ENCODE measurements around the gene VIPR2. TPM values are rescaled to one million over a fixed set of nuclear protein-coding genes. Genes with fewer than 3 reads are reported as not detected.

Gene VIPR2
- total and polyA plus RNA-seq, 2 donors from 2014 or later, result 0.91 to 1.3 TPM

DNA sequence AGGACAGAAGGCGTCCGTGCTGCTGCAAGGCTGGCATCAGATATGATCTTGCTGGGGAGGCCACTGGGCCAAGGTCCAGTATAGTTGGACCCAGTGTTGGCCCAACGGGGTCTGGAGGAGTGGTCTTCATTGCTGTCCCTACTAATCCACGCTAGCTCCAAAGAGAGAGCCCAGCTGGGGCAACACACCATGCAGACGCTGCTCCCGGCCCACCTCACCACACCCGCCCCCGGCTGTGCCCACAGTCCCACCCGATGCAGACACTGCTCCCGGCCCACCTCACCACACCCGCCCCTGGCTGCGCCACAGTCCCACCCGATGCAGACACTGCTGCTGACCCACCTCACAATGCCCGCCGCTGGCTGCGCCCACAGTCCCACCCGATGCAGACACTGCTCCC, 121.5 kb downstream of the VIPR2 start:
- TF ChIP-seq, protein P1, sequence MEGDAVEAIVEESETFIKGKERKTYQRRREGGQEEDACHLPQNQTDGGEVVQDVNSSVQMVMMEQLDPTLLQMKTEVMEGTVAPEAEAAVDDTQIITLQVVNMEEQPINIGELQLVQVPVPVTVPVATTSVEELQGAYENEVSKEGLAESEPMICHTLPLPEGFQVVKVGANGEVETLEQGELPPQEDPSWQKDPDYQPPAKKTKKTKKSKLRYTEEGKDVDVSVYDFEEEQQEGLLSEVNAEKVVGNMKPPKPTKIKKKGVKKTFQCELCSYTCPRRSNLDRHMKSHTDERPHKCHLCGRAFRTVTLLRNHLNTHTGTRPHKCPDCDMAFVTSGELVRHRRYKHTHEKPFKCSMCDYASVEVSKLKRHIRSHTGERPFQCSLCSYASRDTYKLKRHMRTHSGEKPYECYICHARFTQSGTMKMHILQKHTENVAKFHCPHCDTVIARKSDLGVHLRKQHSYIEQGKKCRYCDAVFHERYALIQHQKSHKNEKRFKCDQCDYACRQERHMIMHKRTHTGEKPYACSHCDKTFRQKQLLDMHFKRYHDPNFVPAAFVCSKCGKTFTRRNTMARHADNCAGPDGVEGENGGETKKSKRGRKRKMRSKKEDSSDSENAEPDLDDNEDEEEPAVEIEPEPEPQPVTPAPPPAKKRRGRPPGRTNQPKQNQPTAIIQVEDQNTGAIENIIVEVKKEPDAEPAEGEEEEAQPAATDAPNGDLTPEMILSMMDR (IDR thresholded peaks at IDR 0.05; ENCODE audit: borderline replicate concordance, extremely low read depth, insufficient read depth), result no peak
- H3K27me3 ChIP-seq (ENCODE audit: control insufficient read depth, insufficient read depth, low read length), result no peaks in the 10 kb centered on the region
- intact Hi-C loops (cut with DNase I), result no loop called here
- H3K4me3 ChIP-seq (ENCODE audit: low read length in 3 of 3), result no peak overlapping the region
- H3K9me3 ChIP-seq (ENCODE audit: control insufficient read depth in 2 of 3, insufficient read depth in 1 of 3, low read length in 3 of 3), result no peaks in the 10 kb centered on the region
- FAIRE-seq (no peak), DNase-seq (peak in 2 of 5 donors; percentile 30 to 42)
- H3K9ac ChIP-seq (ENCODE audit: low read length in 3 of 3), result no peak overlapping the region
- H3K27ac ChIP-seq (ENCODE audit: low read depth in 2 of 2, low read length in 2 of 2), result no peak overlapping the region
- no peaks in the 10 kb centered on the region for H3K36me3 ChIP-seq (ENCODE audit: control insufficient read depth in 2 of 3, insufficient read depth in 3 of 3, low read length in 3 of 3)
- peaks cover 3 to 12% (median 5%) of the 10 kb centered on the region in 3 donors for H3K4me1 ChIP-seq (ENCODE audit: control insufficient read depth in 2 of 3, insufficient read depth in 2 of 3, low read depth in 1 of 3, low read length in 3 of 3)

DNA sequence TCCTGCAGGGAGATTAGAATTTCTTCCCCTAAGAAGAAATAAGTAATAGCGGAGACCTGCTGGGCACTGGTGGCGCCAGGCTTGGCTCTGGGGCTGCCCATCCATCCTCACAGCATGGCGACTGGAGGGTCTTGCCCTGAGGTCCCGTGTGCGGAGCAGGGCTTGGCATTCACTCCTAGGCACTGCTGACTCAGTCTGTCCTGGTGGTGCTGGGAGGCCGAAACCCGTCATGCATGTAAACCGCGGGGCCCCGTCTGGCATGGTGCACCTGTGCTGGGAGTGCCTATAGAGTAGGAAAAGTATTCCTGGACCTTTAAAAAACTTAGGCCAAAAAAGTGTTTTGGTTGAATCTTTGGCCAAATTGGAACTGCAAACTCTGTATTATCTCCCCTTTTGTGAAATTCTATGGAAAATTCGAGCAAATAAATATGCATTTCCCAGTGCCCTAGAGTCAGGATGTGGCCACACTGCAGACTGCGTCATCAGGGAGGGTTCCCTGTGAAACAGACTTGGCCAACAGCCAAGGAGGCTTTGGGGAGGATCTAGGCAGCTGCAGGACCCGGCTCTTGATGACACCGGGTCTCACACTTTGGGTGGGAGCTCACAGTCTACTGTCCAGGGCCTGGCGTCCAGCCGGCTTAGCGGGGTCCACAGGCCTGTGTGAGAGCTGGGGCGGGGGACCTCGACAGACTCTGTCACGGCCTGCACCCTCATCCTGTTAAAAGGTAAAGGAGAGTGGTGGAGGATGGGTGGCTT, 122.3 kb downstream of the VIPR2 start:
- Histone ChIP-seq H3K4me3 (ENCODE audit: low read length in 3 of 3) (no peak overlapping the region), H3K9ac (ENCODE audit: low read length in 3 of 3) (no peak overlapping the region), H3K27me3 (ENCODE audit: control insufficient read depth, insufficient read depth, low read length) (no peaks in the 10 kb centered on the region), H3K4me1 (ENCODE audit: control insufficient read depth in 2 of 3, insufficient read depth in 2 of 3, low read depth in 1 of 3, low read length in 3 of 3) (peaks cover under 1 to 5% (median 4%) of the 10 kb centered on the region in 3 donors), H3K9me3 (ENCODE audit: control insufficient read depth in 2 of 3, insufficient read depth in 1 of 3, low read length in 3 of 3) (no peaks in the 10 kb centered on the region), H3K27ac (ENCODE audit: low read depth in 2 of 2, low read length in 2 of 2) (no peak overlapping the region), H3K36me3 (ENCODE audit: control insufficient read depth in 2 of 3, insufficient read depth in 3 of 3, low read length in 3 of 3) (no peaks in the 10 kb centered on the region)
- intact Hi-C loops (cut with DNase I), result no loop called here
- DNase-seq (peak in 2 of 5 donors; percentile 29 to 53), FAIRE-seq (no peak)
- TF ChIP-seq, protein P1 (IDR thresholded peaks at IDR 0.05; ENCODE audit: borderline replicate concordance, extremely low read depth, insufficient read depth), result no peak

DNA sequence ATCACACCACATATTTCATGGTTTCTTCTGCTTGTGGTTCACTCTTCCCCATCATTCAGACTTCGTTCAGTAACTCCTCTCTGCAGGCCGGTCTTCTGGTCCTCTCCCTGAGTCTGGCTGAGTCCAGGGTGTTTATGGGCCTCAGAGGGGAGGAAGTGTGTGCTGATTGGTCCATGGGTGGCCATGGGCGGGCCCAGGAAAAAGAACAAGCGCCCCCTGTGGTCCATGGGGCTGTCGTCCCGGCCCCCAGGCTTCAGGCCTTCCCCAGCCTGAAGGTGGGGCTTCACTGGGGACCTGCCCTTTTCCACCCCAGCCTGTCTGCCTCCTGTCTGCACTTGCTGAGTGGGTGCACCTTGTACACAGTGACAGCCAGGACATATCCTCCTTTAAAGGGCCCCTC, 123.7 kb downstream of the VIPR2 start:
- no peak overlapping the region for H3K9ac ChIP-seq (ENCODE audit: low read length in 3 of 3)
- no peaks in the 10 kb centered on the region for H3K27me3 ChIP-seq (ENCODE audit: control insufficient read depth, insufficient read depth, low read length)
- H3K9me3 ChIP-seq (ENCODE audit: control insufficient read depth in 2 of 3, insufficient read depth in 1 of 3, low read length in 3 of 3), result no peaks in the 10 kb centered on the region
- no peak overlapping the region for H3K27ac ChIP-seq (ENCODE audit: low read depth in 2 of 2, low read length in 2 of 2)
- H3K4me1 ChIP-seq (ENCODE audit: control insufficient read depth in 2 of 3, insufficient read depth in 2 of 3, low read depth in 1 of 3, low read length in 3 of 3), result peaks cover 0 to 7% (median 4%) of the 10 kb centered on the region in 3 donors
- no peak overlapping the region for H3K4me3 ChIP-seq (ENCODE audit: low read length in 3 of 3)
- no peaks in the 10 kb centered on the region for H3K36me3 ChIP-seq (ENCODE audit: control insufficient read depth in 2 of 3, insufficient read depth in 3 of 3, low read length in 3 of 3)
- FAIRE-seq (no peak), DNase-seq (peak in 2 of 5 donors; percentile 22 to 44)
- TF ChIP-seq, protein P1 (IDR thresholded peaks at IDR 0.05; ENCODE audit: borderline replicate concordance, extremely low read depth, insufficient read depth), result no peak
- intact Hi-C loops (cut with DNase I), result no loop called here

Measured in kidney (tissue), 14 donors.